HG02623 (cell line): Measurements from ENCODE around the gene TIPRL.
"Not testable (repeated sequence)": the region's sequence is repeated elsewhere in the genome, so short reads cannot be mapped to it uniquely, and the experiment has no call there.

Experiments used
- ATAC-seq: cut with Tn5 transposase; IDR thresholded peaks from one replicate; pipeline ENCODE4 v1.9.1; 2021; ENCODE audit warnings: moderate library complexity; ENCODE audit not compliant: unreplicated experiment

The TIPRL gene

DNA sequence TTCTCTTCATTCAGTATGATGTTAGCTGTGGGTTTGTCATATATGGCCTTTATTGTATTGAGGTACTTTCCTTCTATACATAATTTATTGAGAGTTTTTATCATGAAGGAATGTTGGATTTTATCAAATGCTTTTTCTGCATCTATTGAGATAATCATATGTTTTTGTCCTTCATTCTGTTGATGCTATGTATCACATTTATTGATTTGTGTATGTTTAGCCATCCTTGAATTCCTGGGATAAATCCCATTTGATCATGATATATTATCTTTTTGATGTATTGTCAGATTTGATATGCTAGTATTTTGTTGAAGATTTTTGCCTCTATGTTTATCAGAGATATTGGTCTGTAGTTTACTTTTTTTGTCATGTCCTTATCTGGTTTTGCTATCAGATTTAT, 21.1 kb upstream of the TIPRL start:
- no peak for ATAC-seq

- ATAC-seq: no peak
Observed at GRCh38 chr1:168159251-168159650, 19.5 kb upstream of the TIPRL start.

DNA sequence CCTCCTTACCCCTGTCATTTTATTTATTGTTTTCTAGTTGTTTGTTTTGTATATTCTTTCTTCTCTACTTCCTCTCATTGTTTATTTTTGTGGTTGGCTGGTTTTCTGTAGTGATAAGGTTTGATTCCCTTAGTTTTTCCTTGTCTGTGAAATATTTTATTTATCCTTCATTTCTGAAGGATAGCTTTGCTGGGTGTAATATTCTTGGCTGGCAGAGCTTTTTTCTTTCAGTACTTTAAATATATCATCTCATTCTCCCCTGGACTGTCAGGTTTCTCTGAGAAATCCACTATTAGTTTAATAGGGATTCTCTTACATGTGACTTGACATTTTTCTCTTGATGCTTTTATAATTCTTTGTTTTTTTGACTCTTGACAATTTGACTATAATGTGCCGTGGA, 18.8 kb upstream of the TIPRL start:
- ATAC-seq: no peak

- ATAC-seq: no peak
Observed at GRCh38 chr1:168161459-168161858, 17.3 kb upstream of the TIPRL start.

DNA sequence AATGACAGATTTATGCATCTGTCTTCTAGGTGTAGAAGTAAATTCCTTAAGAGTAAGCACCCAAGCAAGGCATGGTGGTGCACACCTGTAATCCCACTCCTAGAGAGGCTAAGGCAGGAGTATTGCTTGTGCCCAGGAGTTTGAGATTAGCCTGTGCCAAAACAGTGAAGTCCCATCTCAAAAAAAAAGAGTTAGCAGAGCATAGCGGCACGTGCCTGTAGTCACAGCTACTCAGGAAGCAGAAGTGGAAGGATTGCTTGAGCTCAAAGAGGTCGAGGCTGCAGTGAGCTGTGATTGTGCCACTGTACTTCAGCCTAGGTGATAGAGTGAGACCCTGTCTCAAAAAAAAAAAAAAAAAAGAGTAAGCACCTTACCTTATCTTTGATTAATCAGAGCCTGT, 15.1 kb upstream of the TIPRL start:
- no peak for ATAC-seq

- ATAC-seq: no peak
Observed at GRCh38 chr1:168164771-168165170, 14.0 kb upstream of the TIPRL start.

GRCh38 chr1:168167806-168168205, 11.0 kb upstream of the TIPRL start:
- ATAC-seq: no peak

GRCh38 chr1:168170564-168171508, 7.9 kb upstream of the TIPRL start:
- no peak for ATAC-seq

GRCh38 chr1:168172250-168172915, 6.4 kb upstream of the TIPRL start:
- ATAC-seq: no peak

- no peak for ATAC-seq
Observed at GRCh38 chr1:168178227-168178637, 530 bp upstream of the TIPRL start.

DNA sequence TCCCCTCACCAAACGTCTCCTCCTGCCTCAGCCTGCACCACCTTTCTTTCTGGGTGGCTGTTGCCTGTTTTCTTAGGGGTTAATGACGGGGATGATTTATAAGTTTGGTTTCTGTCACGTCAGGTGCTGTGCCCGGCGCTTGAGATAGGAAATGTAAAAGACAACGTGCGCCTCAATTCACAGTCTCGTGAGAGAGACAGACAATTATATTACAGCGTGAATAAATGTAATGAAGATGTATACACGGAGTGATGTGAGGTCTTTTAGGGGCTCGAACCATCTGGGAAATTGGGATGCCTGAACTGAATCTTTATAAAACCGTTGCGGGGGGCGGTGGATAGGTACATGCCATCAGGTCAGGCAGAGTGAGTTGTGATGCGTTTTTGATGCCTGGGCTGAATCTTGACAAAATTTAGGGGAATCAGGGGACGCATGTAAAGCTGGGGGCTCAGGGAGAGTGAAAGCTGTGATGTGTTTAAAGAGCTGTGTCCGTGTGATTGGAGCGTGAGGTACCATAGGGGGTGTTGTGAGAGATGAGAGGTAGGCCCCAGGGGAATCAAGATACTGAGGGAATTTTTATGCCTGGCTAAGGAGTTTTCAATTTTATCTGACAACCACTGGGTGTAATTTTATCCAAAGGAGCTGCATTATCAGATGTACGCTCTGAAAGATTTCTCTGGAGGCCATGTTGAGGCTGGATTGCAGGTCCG, 831 bp downstream of the TIPRL start:
- no peak for ATAC-seq

- no peak for ATAC-seq
Observed at GRCh38 chr1:168180148-168180524, 1.4 kb downstream of the TIPRL start.

DNA sequence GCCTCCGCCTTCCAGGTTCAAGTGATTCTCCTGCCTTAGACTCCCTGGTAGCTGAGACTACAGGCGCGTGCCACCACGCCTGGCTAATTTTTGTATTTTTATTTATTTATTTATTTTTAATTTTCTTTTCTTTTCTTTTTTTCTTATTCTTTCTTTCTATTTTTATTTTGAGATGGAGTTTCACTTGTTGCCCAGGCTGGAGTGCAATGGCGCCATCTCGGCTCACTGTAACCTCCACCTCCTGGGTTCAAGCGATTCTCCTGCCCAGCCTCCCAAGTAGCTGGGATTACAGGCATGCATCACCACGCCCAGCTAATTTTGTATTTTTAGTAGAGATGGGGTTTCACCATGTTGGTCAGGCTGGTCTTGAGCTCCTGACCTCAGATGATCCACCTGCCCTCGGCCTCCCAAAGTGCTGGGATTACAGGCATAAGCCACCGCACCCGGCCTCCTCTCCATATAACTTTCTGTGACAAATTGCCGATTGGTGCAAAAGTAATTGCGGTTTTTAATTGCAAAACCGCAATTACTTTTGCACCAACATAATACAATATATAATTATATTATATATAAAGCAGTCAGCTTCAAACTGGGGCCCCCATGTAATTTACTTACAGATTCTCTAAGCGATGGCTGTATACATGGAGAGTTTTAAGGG, 2.4 kb downstream of the TIPRL start:
- not testable (repeated sequence) for ATAC-seq

DNA sequence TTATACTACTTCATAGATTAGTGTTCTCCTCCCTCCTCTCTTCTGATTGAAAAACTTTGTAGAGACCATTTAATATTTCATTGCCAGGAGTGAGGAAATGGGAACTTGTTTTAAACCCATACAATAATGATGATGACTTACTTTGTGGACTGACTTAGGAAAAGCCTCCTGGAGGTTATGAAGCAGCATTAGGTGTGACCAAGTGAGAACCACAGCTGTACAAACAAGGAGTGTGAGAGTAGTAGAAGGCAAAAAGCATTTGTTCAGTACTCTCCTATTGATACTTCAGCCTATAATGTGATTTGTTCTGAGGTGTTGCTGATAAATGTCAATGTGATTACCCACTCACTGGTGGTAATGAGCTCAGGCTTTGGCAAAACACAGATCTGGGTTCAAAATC, 8.4 kb downstream of the TIPRL start:
- no peak for ATAC-seq

GRCh38 chr1:168190403-168190802, 11.6 kb downstream of the TIPRL start:
- ATAC-seq: no peak

DNA sequence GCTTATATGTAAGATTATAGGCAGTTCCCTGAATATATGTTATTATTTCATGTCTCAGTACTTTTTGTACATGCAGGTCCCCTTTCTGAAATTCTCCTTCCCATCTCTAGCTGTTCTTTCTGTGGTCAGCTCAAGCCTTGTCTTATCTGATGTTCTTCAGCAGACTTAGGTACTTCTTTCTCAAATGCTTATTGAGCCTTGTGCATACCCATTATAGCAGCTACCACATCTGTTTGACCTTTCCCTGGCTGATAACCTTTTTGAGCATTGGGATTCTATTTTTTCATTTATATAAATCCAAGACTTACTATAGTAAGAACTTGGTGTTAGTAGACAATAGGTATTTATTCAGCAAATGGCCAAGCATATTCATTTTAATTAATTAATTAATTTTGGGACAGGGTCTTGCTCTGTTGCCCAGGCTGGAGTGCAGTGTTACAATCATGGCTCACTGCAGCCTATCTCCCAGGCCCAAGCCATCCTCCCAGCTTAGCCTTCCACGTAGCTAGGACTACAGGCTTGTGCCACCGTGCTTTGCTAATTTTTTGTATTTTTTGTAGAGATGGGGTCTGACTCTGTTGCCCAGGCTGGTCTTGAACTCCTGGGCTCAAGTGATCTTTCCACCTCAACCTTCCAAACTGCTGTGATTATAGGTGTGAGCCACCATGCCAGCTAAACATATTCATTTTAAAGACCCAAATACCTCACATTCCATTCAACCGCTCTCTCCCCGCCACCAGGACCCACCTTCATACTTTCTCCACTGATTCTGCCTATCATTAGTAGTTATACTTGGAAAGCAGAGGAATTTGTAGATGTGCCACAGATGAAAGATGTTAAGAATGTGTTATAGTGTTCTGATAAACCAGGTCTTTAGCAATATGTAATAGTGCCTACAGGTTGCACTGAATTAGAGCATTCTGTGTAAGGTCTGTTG, 16.7 kb downstream of the TIPRL start:
- no peak for ATAC-seq

DNA sequence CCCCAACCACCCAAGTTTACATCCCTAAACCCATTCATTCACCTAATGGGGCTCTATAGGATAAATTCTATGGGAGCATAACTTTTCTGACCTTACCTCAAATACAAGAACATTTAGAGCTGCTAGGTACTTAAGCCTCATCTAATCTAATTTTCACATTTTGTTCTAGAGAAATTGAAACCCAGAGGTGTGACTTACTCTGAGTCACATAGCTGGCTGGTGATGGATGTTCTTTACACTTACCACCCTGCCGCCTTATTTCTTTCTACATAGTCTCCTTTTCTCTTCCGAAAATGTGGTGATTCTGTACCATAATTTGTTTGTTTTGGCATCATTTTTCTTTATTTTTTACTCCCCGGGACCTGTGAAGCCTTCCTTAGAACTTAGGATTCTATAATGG, 20.3 kb downstream of the TIPRL start:
- no peak for ATAC-seq

DNA sequence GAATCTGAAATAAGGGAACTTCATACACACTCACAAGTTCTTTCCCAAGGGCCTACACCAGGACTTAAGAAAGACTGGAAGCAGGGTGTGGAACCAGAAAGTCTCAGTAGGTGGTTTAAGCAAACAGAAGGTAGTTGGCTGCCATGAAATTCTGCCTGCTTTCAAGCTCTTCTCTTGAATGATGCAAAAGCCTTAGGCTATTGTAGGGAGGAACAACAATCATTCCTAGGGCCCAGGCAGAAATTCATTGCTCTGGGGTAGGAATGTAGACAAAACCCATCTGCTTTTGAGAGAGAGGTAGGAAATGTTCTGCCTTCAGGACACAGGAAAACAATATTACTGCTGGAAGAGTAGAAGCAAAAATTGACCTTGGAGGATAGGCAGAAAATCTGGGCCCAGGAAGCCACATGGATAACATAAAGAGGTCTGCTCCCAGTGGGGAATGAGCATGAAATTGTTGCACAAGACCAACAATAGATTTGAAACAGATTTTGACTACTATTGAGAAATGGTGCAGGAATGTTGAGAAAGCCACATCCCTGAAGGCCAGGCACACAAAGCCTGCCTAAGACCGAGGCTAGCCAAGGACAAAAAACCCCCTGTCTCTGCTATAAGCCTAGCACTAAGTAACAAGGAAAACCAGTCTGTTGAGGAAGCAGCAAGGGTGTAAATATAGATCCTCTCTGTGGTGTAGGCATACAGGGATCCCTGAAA, 24.3 kb downstream of the TIPRL start:
- ATAC-seq: no peak

GRCh38 chr1:168206111-168206510, 27.3 kb downstream of the TIPRL start:
- ATAC-seq: no peak
